Smooth muscle cell (in vitro differentiated cells): Measurements from ENCODE around the gene EFHD1. TPM values are rescaled to one million over a fixed set of nuclear protein-coding genes. Genes with fewer than 3 reads are reported as not detected.

ENCODE experiments used
- DNase-seq: peaks from one replicate; lab custom pipeline; 2025; ENCODE audit not compliant: unreplicated experiment; lab: John Stamatoyannopoulos, UW
- H2AFZ ChIP-seq: fragments of 200-600 bp; sonication (generic); 2 replicates; pipeline ENCODE4 v1.6.0; 2016; ENCODE audit warnings: antibody characterized with exemption, low read depth, mild to moderate bottlenecking
- H3F3A ChIP-seq: fragments of 200-600 bp; sonication (generic); 2 replicates; pipeline ENCODE4 v1.6.0; 2017; ENCODE audit warnings: antibody characterized with exemption, low read depth
- H3K27ac ChIP-seq: fragments of 200-600 bp; sonication (generic); 2 replicates; pipeline ENCODE4 v1.5.1; 2016; ENCODE audit warnings: low read depth, mild to moderate bottlenecking
- H3K27me3 ChIP-seq: fragments of 200-600 bp; sonication (generic); 2 replicates; pipeline ENCODE4 v1.6.1; 2016; ENCODE audit warnings: low read depth, mild to moderate bottlenecking
- H3K36me3 ChIP-seq: fragments of 200-600 bp; sonication (generic); 2 replicates; pipeline ENCODE4 v1.5.1; 2016; ENCODE audit warnings: low read depth
- H3K4me1 ChIP-seq: fragments of 200-600 bp; sonication (generic); 2 replicates; pipeline ENCODE4 v1.5.1; 2016; ENCODE audit warnings: low read depth
- H3K4me2 ChIP-seq: fragments of 200-600 bp; sonication (generic); 2 replicates; pipeline ENCODE4 v1.6.0; 2016; ENCODE audit warnings: mild to moderate bottlenecking
- H3K4me3 ChIP-seq: fragments of 200-600 bp; sonication (generic); 2 replicates; pipeline ENCODE4 v1.5.1; 2016; ENCODE audit warnings: mild to moderate bottlenecking
- H3K79me2 ChIP-seq: fragments of 200-600 bp; sonication (generic); 2 replicates; pipeline ENCODE4 v1.6.0; 2016; ENCODE audit warnings: low read depth, mild to moderate bottlenecking
- H3K9ac ChIP-seq: fragments of 200-600 bp; sonication (generic); 2 replicates; pipeline ENCODE4 v1.6.0; 2016; ENCODE audit warnings: low read depth
- H3K9me3 ChIP-seq: fragments of 200-600 bp; sonication (generic); replicated peaks from 2 replicates; pipeline ENCODE4 v1.5.1; 2016; ENCODE audit warnings: low read depth
- H4K20me1 ChIP-seq: fragments of 200-600 bp; sonication (generic); 2 replicates; pipeline ENCODE4 v1.6.0; 2016; ENCODE audit warnings: low read depth
- CTCF ChIP-seq: fragments of 200-600 bp; sonication (generic); IDR thresholded peaks from 2 replicates; pipeline ENCODE4 v1.5.1; 2017; ENCODE audit warnings: borderline replicate concordance, mild to moderate bottlenecking, antibody characterized with exemption; ENCODE audit not compliant: insufficient read depth, poor library complexity, severe bottlenecking
- WGBS: methylation state at CpG from one replicate; pipeline ENCODE4 v1.1.7; 2016; ENCODE audit warnings: low lambda C conversion rate; 5-methylcytosine and 5-hydroxymethylcytosine counted together
- polyA plus RNA-seq: library from polyadenylated mRNA; unstranded; fragments of >200 nt; fragmentation: Nextera tagmentation; extraction: Ambion mirVana; gene quantifications from 2 replicates; pipeline ENCODE4 v1.2.1, GENCODE V29; 2016
- total RNA-seq: library from RNA; depleted of rRNA; stranded (reverse); fragments of >200 nt; gene quantifications from 2 replicates; pipeline ENCODE4 v1.2.3, GENCODE V29; 2014

The EFHD1 gene
- total and polyA plus RNA-seq, 2 experiments from 2014 or later: 6.4 to 19.2 TPM

- Histone ChIP-seq H3K4me2 (peak overlapping the region; percentile 93), H3K27ac (peak overlapping the region; percentile 94), H3K27me3 (no peaks in the 10 kb centered on the region), H2AFZ (no peak overlapping the region), H3K4me1 (peaks cover 25% of the 10 kb centered on the region), H3K79me2 (peaks cover 61% of the 10 kb centered on the region), H3K36me3 (no peaks in the 10 kb centered on the region), H3K4me3 (peak overlapping the region; percentile 97), H4K20me1 (peaks cover 54% of the 10 kb centered on the region), H3K9ac (peak overlapping the region; percentile 98), H3F3A (no peaks in the 10 kb centered on the region), H3K9me3 (no peaks in the 10 kb centered on the region)
- WGBS: 69% methylated on average over 4 of the region's 4 CpGs
- no peak for TF ChIP-seq CTCF
- DNase-seq: no peak
Measured at GRCh38 chr2:232698556-232699091, 65.2 kb downstream of the EFHD1 start.

GRCh38 chr2:232699110-232699509, 65.7 kb downstream of the EFHD1 start:
- no peaks in the 10 kb centered on the region for H3K36me3 ChIP-seq
- no peak overlapping the region for H2AFZ ChIP-seq
- peaks cover 25% of the 10 kb centered on the region for H3K4me1 ChIP-seq
- 74% methylated on average over 2 of the region's 2 CpGs for WGBS
- peaks cover 59% of the 10 kb centered on the region for H4K20me1 ChIP-seq
- no peaks in the 10 kb centered on the region for H3K9me3 ChIP-seq
- H3F3A ChIP-seq: no peaks in the 10 kb centered on the region
- H3K4me3 ChIP-seq: peak overlapping the region; percentile 97
- DNase-seq: no peak
- TF ChIP-seq CTCF: no peak
- H3K4me2 ChIP-seq: peak overlapping the region; percentile 93
- H3K79me2 ChIP-seq: peaks cover 66% of the 10 kb centered on the region
- H3K27ac ChIP-seq: no peak overlapping the region
- H3K27me3 ChIP-seq: no peaks in the 10 kb centered on the region
- H3K9ac ChIP-seq: peak overlapping the region; percentile 98

GRCh38 chr2:232700154-232700553, 66.8 kb downstream of the EFHD1 start:
- Histone ChIP-seq H3K27ac (no peak overlapping the region), H3F3A (no peaks in the 10 kb centered on the region), H3K79me2 (peaks cover 76% of the 10 kb centered on the region), H3K4me1 (peaks cover 25% of the 10 kb centered on the region), H3K36me3 (no peaks in the 10 kb centered on the region), H3K9me3 (no peaks in the 10 kb centered on the region), H2AFZ (no peak overlapping the region), H4K20me1 (peaks cover 67% of the 10 kb centered on the region), H3K4me2 (peak overlapping the region; percentile 93), H3K27me3 (no peaks in the 10 kb centered on the region), H3K9ac (no peak overlapping the region), H3K4me3 (no peak overlapping the region)
- no peak for TF ChIP-seq CTCF
- 96% methylated on average over 1 of the region's 1 CpG for WGBS
- no peak for DNase-seq

- Histone ChIP-seq H3K79me2 (peaks cover 97% of the 10 kb centered on the region), H3K27me3 (no peaks in the 10 kb centered on the region), H3K27ac (no peak overlapping the region), H3K9me3 (no peaks in the 10 kb centered on the region), H3F3A (no peaks in the 10 kb centered on the region), H3K4me3 (no peak overlapping the region), H3K9ac (no peak overlapping the region), H3K4me2 (no peak overlapping the region), H3K36me3 (no peaks in the 10 kb centered on the region), H2AFZ (no peak overlapping the region), H3K4me1 (no peaks in the 10 kb centered on the region), H4K20me1 (peaks cover 94% of the 10 kb centered on the region)
- 94% methylated on average over 4 of the region's 4 CpGs for WGBS
- DNase-seq: no peak
- TF ChIP-seq CTCF: no peak
Measured at GRCh38 chr2:232707076-232707475, 73.7 kb downstream of the EFHD1 start.
